ENCODE data around the gene WDR54.

WDR54 gene

DNA sequence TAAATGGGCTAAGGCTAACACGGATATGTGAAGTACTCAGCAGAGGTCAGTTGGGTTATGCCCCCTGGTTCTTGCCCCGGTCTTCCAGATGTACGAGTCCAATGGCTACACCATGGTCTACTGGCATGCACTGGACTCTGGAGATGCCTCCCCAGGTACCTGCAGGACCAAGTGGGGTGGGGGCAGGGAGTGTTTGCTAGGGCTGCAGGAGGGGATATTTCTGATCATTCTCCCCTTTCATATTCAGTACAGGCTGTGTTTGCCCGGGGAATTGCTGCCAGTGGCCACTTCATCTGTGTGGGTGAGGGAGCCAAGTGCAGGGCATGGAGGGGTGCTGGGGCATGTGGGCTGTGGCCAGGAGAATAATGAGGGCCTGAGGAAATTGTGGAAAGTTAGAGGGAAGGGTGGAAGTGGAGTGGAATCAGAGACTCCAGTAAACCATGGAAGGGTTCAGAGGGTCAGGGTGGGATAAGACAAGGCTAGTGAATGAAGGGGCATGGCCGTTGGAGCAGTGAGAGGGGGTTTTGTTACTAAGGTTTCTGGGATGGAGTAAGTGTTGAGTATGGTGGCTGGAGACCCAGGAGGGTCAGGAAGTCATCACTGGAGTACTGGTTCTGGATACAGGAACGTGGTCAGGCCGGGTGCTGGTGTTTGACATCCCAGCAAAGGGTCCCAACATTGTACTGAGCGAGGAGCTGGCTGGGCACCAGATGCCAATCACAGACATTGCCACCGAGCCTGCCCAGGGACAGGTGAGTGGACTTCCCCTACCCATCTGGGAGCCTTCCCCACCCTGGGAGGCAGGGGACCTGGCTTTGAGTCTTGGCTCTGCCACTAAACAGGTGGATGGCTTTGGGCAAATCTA is 1.9 kb downstream of the WDR54 start:
- Histone ChIP-seq H3K27ac (replicated peaks) (no peak overlapping the region), H3K4me3 (replicated peaks; ENCODE audit: insufficient read depth, low read length) (no peak overlapping the region), H3K27me3 (ENCODE audit: insufficient read depth, poor library complexity, severe bottlenecking) (peaks cover 5% of the 10 kb centered on the region)
- DNase-seq (ENCODE audit: low read depth in 1 of 2, low spot score in 1 of 2), result no peak
- TF ChIP-seq, protein P1, sequence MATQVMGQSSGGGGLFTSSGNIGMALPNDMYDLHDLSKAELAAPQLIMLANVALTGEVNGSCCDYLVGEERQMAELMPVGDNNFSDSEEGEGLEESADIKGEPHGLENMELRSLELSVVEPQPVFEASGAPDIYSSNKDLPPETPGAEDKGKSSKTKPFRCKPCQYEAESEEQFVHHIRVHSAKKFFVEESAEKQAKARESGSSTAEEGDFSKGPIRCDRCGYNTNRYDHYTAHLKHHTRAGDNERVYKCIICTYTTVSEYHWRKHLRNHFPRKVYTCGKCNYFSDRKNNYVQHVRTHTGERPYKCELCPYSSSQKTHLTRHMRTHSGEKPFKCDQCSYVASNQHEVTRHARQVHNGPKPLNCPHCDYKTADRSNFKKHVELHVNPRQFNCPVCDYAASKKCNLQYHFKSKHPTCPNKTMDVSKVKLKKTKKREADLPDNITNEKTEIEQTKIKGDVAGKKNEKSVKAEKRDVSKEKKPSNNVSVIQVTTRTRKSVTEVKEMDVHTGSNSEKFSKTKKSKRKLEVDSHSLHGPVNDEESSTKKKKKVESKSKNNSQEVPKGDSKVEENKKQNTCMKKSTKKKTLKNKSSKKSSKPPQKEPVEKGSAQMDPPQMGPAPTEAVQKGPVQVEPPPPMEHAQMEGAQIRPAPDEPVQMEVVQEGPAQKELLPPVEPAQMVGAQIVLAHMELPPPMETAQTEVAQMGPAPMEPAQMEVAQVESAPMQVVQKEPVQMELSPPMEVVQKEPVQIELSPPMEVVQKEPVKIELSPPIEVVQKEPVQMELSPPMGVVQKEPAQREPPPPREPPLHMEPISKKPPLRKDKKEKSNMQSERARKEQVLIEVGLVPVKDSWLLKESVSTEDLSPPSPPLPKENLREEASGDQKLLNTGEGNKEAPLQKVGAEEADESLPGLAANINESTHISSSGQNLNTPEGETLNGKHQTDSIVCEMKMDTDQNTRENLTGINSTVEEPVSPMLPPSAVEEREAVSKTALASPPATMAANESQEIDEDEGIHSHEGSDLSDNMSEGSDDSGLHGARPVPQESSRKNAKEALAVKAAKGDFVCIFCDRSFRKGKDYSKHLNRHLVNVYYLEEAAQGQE (IDR thresholded peaks at IDR 0.05; ENCODE audit: insufficient replicate concordance, low read depth), result no peak
- TF ChIP-seq SPI1 (IDR thresholded peaks at IDR 0.05; ENCODE audit: borderline replicate concordance, low read depth) (no peak), CTCF (IDR thresholded peaks at IDR 0.05; ENCODE audit: insufficient read depth, low read length) (no peak), POLR2AphosphoS5 (IDR thresholded peaks at IDR 0.05; ENCODE audit: low read depth) (no peak)

DNA sequence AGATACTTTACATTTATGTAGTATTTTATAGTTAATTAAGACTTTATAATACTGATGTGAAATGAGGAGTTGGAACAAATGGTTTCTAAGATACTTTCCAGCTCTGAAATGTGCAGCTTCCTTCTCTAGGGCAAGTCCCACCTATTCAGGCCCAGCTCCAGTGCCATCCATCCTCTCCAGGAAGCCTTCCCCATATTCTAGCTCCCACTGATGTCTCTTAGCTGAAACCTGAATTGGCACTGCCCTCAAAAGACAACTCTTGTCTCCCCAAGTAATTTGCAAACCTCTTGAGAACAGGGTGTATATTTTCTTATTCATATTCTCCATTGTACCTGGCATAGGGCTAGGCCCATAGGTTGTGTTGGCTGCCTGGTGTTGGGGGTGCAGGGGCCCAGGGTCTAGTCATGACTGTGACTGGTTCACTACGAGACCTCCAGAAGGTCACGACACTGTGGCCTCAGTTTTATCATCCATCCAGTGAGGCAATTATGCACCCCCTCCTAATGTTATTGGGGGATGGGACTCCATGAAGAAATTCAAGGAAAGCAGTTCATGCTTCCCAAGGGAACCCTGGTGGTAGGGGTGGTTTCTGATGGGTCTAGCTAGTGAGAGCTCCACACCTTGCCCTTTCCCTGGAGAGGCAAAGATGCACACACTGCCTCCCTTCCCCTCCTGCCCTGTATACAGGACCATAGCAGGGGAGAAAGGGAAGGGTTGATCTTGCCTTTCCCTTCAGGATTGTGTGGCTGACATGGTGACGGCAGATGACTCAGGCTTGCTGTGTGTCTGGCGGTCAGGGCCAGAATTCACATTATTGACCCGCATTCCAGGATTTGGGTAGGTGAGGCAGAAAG is 2.8 kb downstream of the WDR54 start:
- DNase-seq (ENCODE audit: low read depth in 1 of 2, low spot score in 1 of 2), result no peak
- H3K27me3 ChIP-seq (ENCODE audit: insufficient read depth, poor library complexity, severe bottlenecking), result peaks cover 2% of the 10 kb centered on the region
- TF ChIP-seq CTCF (IDR thresholded peaks at IDR 0.05; ENCODE audit: insufficient read depth, low read length), result no peak
- no peak for TF ChIP-seq GABPA (IDR thresholded peaks at IDR 0.05; ENCODE audit: low read depth)
- TF ChIP-seq POLR2AphosphoS5 (IDR thresholded peaks at IDR 0.05; ENCODE audit: low read depth), result no peak
- TF ChIP-seq SPI1 (IDR thresholded peaks at IDR 0.05; ENCODE audit: borderline replicate concordance, low read depth), result no peak
- TF ChIP-seq, protein P1 (IDR thresholded peaks at IDR 0.05; ENCODE audit: insufficient replicate concordance, low read depth), result no peak
- H3K27ac ChIP-seq (replicated peaks), result no peak overlapping the region
- no peak overlapping the region for H3K4me3 ChIP-seq (replicated peaks; ENCODE audit: insufficient read depth, low read length)

DNA sequence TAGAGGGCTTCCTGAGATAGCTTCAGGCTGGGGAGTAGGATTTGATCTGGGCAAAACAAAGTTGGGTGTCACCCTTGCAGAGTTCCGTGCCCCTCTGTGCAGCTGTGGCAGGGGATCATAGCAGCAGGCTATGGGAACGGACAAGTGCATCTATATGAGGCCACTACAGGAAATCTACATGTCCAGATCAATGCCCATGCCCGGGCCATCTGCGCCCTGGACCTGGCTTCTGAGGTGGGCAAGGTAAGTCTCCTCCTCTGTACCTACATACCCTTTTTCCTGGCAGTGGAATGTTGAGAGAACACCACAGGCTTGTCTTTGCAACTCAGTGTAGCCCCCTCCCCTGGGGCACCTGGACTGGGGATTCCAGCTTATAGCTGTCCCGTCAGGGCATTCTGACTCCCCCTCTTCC is 3.5 kb downstream of the WDR54 start:
- Histone ChIP-seq H3K27me3 (ENCODE audit: insufficient read depth, poor library complexity, severe bottlenecking) (no peaks in the 10 kb centered on the region), H3K4me3 (replicated peaks; ENCODE audit: insufficient read depth, low read length) (no peak overlapping the region), H3K27ac (replicated peaks) (no peak overlapping the region)
- TF ChIP-seq POLR2AphosphoS5 (IDR thresholded peaks at IDR 0.05; ENCODE audit: low read depth) (no peak), SPI1 (IDR thresholded peaks at IDR 0.05; ENCODE audit: borderline replicate concordance, low read depth) (no peak), GABPA (IDR thresholded peaks at IDR 0.05; ENCODE audit: low read depth) (no peak), CTCF (IDR thresholded peaks at IDR 0.05; ENCODE audit: insufficient read depth, low read length) (no peak)
- TF ChIP-seq, protein P1 (IDR thresholded peaks at IDR 0.05; ENCODE audit: insufficient replicate concordance, low read depth), result no peak
- DNase-seq (ENCODE audit: low read depth in 1 of 2, low spot score in 1 of 2), result no peak

All from HL-60 (cell line).